Activated CD4-positive, alpha-beta T cell treated with anti-CD3 and anti-CD28 coated beads, Interleukin-2, amount 10 ng/mL, durations not matched to agents 7 days and 5 days (primary cell): ENCODE measurements around the gene MIEN1. TPM values are rescaled to one million over a fixed set of nuclear protein-coding genes. Genes with fewer than 3 reads are reported as not detected.
"Not testable (repeated sequence)": the region's sequence is repeated elsewhere in the genome, so short reads cannot be mapped to it uniquely, and the experiment has no call there.

Experiments used
- CTCF ChIA-PET: fragments of 350-600 bp; sonication (Branson Sonifier 250); formaldehyde crosslinking; loops from one replicate; lab custom pipeline; 2021; ENCODE audit warnings: antibody characterized with exemption; lab: Charles Lee
- POLR2A ChIA-PET: fragments of 350-600 bp; sonication (Branson Sonifier 250); formaldehyde crosslinking; loops from one replicate; lab custom pipeline; 2021; ENCODE audit warnings: antibody characterized with exemption; lab: Charles Lee
- DNase-seq: peaks from one replicate; pipeline ENCODE4 v3.0.0-alpha.2; 2020
- H3K27ac Mint-ChIP-seq: one replicate; pipeline ENCODE4 v1.8.0; 2021; ENCODE audit warnings: mild to moderate bottlenecking, moderate library complexity, mixed read lengths
- H3K27me3 Mint-ChIP-seq: one replicate; pipeline ENCODE4 v1.8.0; 2021; ENCODE audit warnings: mixed read lengths
- H3K36me3 Mint-ChIP-seq: one replicate; pipeline ENCODE4 v1.8.0; 2021; ENCODE audit warnings: low read depth, mixed read lengths
- H3K4me1 Mint-ChIP-seq: one replicate; pipeline ENCODE4 v1.8.0; 2021; ENCODE audit warnings: mixed read lengths
- H3K4me3 Mint-ChIP-seq: one replicate; pipeline ENCODE4 v1.8.0; 2021; ENCODE audit warnings: mild to moderate bottlenecking, moderate library complexity, mixed read lengths
- H3K9me3 Mint-ChIP-seq: one replicate; pipeline ENCODE4 v1.8.0; 2021; ENCODE audit warnings: mixed read lengths
- total RNA-seq, 2 experiments: library from RNA; stranded (reverse); gene quantifications; one replicate each; pipeline ENCODE4 v1.2.3, GENCODE V29; 2021

The MIEN1 gene
- total RNA-seq, 2 experiments from 2014 or later, result 49.7 to 50.2 TPM

DNA sequence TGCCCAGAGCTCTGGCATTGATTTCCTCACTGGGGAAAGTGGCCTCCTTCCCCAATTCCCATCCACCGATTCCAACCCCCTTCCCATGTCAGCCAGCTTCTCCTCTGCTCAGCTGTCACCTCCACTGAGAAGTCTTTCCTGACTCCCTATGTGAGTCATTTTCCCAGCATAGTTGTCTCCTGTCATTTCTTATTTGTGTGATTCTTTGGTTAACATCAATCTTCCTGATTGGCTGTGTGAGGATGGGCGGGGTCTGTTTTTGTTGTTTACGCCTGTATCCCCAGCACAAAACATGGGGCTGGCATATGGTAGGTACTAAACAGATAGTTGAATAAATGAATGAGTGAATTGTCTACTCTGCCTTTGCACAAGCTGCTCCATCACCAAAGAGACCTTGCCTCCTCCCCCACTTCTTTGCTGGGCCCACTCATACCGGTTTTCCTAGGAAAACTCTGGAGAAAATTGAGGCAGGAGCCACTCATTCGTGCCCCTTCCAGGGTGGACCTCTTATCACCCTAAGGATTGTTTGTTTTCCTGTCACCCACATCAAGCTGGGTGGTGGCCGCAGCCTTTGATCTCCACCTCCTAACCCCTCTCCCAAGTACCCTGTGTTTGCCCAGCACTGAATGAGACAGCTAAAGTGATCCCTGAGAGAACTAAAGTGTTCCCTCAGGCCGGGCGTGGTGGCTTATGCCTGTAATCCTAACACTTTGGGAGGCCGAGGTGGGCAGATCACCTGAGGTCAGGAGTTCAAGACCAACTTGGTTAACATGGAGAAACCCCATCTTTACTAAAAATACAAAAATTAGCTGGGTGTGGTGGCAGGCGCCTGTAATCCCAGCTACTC, 6.2 kb upstream of the MIEN1 start:
- peak overlapping the region; percentile 41 for H3K27ac Mint-ChIP-seq
- peaks cover 38% of the 10 kb centered on the region for H3K4me1 Mint-ChIP-seq
- H3K9me3 Mint-ChIP-seq, result no peaks in the 10 kb centered on the region
- DNase-seq, result no peak
- peaks cover 3% of the 10 kb centered on the region for H3K36me3 Mint-ChIP-seq
- H3K4me3 Mint-ChIP-seq, result no peak overlapping the region
- H3K27me3 Mint-ChIP-seq, result peaks cover 6% of the 10 kb centered on the region
- ChIA-PET CTCF (interaction anchor here (0.6 to 1.7 kb wide), 2 partner anchors 115 to 182 kb away, joined by 3 to 5 read pairs; no protein-coding TSS in a partner anchor), POLR2A (no interaction called here)

DNA sequence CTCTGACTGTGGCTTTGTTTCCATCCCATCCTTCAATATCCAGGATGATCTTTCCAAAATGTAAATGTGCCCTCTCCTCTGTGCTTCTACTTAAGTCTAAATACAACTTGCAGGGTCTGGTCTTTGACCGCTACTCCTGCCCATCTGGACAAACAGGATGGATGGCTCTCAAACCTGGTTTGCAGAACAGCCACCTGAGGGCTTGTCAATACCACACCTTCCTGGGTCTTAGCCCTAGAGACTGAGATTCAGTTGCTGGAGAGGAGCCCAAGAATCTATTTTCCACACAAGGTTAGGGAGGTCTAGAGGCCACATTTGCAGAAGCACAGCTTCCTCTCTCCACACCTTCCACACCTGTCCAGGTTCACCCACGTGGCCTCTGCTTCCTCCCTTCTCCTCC, 5.5 kb upstream of the MIEN1 start:
- Mint-ChIP-seq H3K4me1 (peaks cover 37% of the 10 kb centered on the region), H3K4me3 (no peak overlapping the region), H3K27ac (no peak overlapping the region), H3K27me3 (peaks cover 6% of the 10 kb centered on the region), H3K36me3 (peaks cover 3% of the 10 kb centered on the region), H3K9me3 (no peaks in the 10 kb centered on the region)
- CTCF ChIA-PET, result interaction anchor here (1.7 kb wide), 1 partner anchor 114 kb away, joined by 5 read pairs; no protein-coding TSS in a partner anchor
- POLR2A ChIA-PET, result no interaction called here
- DNase-seq, result no peak

DNA sequence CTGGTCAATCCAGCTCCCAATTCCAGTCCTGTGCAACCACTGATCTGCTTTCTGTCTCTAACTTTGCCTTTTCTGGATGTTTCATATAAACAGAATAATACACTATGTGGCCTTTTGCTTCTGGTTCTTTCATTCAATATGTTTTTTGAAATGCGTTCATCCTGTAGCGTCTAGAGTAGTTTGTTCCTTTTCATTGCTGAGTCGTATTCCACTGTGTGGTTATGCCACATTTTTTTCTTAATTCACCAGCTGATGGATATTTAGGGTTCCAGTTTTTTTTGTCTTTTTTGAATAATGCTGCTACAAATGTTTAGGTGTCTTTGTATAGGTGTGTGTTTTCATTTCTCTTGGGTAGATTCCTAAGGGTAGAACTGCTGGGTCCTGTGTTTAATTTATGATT, 2.3 kb upstream of the MIEN1 start:
- Mint-ChIP-seq H3K4me3 (no peak overlapping the region), H3K4me1 (peaks cover 27% of the 10 kb centered on the region), H3K27me3 (peaks cover 3% of the 10 kb centered on the region), H3K9me3 (no peaks in the 10 kb centered on the region), H3K27ac (no peak overlapping the region), H3K36me3 (peaks cover 12% of the 10 kb centered on the region)
- no peak for DNase-seq
- CTCF ChIA-PET, result interaction anchor here (0.8 to 1.4 kb wide), 3 partner anchors 78 to 131 kb away, joined by 3 to 4 read pairs (median 3); partner anchors contain the start of gene IKZF3
- POLR2A ChIA-PET, result no interaction called here

GRCh38 chr17:39729280-39729851, 966 bp downstream of the MIEN1 start:
- peak overlapping the region; percentile 91 for H3K4me3 Mint-ChIP-seq
- peaks cover 22% of the 10 kb centered on the region for H3K4me1 Mint-ChIP-seq
- no peaks in the 10 kb centered on the region for H3K9me3 Mint-ChIP-seq
- H3K36me3 Mint-ChIP-seq, result peaks cover 23% of the 10 kb centered on the region
- peak overlapping the region; percentile 95 for H3K27ac Mint-ChIP-seq
- no peaks in the 10 kb centered on the region for H3K27me3 Mint-ChIP-seq
- POLR2A ChIA-PET, result interaction anchor here (1.4 kb wide), 1 partner anchor 42 kb away, joined by 3 read pairs; the partner anchor contains the start of gene PGAP3
- DNase-seq, result no peak
- CTCF ChIA-PET, result interaction anchor here (0.6 to 3.9 kb wide), 35 partner anchors 9 to 251 kb away, joined by 3 to 24 read pairs (median 4); partner anchors contain the start of genes ERBB2, PGAP3 and PSMD3

DNA sequence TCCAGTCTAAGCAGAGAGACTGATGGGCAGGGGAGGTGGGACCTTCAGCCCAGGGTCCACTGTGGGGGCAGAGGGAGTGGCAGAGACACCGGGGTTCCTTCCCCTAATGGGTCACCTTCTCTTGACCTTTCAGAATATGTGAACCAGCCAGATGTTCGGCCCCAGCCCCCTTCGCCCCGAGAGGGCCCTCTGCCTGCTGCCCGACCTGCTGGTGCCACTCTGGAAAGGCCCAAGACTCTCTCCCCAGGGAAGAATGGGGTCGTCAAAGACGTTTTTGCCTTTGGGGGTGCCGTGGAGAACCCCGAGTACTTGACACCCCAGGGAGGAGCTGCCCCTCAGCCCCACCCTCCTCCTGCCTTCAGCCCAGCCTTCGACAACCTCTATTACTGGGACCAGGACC, 2.8 kb downstream of the MIEN1 start:
- Mint-ChIP-seq H3K36me3 (peaks cover 23% of the 10 kb centered on the region), H3K4me3 (no peak overlapping the region), H3K27ac (no peak overlapping the region), H3K9me3 (no peaks in the 10 kb centered on the region), H3K4me1 (peaks cover 22% of the 10 kb centered on the region), H3K27me3 (no peaks in the 10 kb centered on the region)
- DNase-seq, result no peak
- ChIA-PET POLR2A (no interaction called here), CTCF (interaction anchor here (1.0 to 3.3 kb wide), 2 partner anchors 48 to 61 kb away, joined by 3 to 17 read pairs; no protein-coding TSS in a partner anchor)

DNA sequence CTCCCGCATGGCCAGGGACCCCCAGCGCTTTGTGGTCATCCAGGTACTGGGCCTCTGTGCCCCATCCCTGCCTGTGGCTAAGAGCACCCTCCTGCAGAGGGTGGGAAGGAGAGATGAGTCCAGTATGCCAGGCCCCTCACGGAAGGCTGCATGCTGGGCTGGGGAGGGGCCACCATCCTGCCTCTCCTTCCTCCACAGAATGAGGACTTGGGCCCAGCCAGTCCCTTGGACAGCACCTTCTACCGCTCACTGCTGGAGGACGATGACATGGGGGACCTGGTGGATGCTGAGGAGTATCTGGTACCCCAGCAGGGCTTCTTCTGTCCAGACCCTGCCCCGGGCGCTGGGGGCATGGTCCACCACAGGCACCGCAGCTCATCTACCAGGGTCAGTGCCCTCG, 3.7 kb downstream of the MIEN1 start:
- ChIA-PET POLR2A (no interaction called here), CTCF (no interaction called here)
- peaks cover 23% of the 10 kb centered on the region for H3K36me3 Mint-ChIP-seq
- no peaks in the 10 kb centered on the region for H3K9me3 Mint-ChIP-seq
- no peak overlapping the region for H3K4me3 Mint-ChIP-seq
- no peak for DNase-seq
- peaks cover 22% of the 10 kb centered on the region for H3K4me1 Mint-ChIP-seq
- no peak overlapping the region for H3K27ac Mint-ChIP-seq
- H3K27me3 Mint-ChIP-seq, result no peaks in the 10 kb centered on the region

- H3K4me3 Mint-ChIP-seq, DNase-seq, H3K27ac Mint-ChIP-seq, POLR2A ChIA-PET, H3K27me3 Mint-ChIP-seq, H3K9me3 Mint-ChIP-seq: not testable (repeated sequence)
- Mint-ChIP-seq H3K36me3 (peaks cover 23% of the 10 kb centered on the region), H3K4me1 (peaks cover 18% of the 10 kb centered on the region)
- CTCF ChIA-PET, result interaction anchor here (1.3 kb wide), 1 partner anchor 32 kb away, joined by 3 read pairs; no protein-coding TSS in a partner anchor
Measured at GRCh38 chr17:39725923-39726322, 4.4 kb downstream of the MIEN1 start.

DNA sequence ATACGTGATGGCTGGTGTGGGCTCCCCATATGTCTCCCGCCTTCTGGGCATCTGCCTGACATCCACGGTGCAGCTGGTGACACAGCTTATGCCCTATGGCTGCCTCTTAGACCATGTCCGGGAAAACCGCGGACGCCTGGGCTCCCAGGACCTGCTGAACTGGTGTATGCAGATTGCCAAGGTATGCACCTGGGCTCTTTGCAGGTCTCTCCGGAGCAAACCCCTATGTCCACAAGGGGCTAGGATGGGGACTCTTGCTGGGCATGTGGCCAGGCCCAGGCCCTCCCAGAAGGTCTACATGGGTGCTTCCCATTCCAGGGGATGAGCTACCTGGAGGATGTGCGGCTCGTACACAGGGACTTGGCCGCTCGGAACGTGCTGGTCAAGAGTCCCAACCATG, 5.6 kb downstream of the MIEN1 start:
- CTCF ChIA-PET, result no interaction called here
- DNase-seq, result no peak
- no peak overlapping the region for H3K27ac Mint-ChIP-seq
- peaks cover 20% of the 10 kb centered on the region for H3K36me3 Mint-ChIP-seq
- peaks cover 15% of the 10 kb centered on the region for H3K4me1 Mint-ChIP-seq
- POLR2A ChIA-PET, result no interaction called here
- no peaks in the 10 kb centered on the region for H3K9me3 Mint-ChIP-seq
- no peaks in the 10 kb centered on the region for H3K27me3 Mint-ChIP-seq
- no peak overlapping the region for H3K4me3 Mint-ChIP-seq

GRCh38 chr17:39722965-39723848, 7.1 kb downstream of the MIEN1 start:
- DNase-seq, result no peak
- H3K4me1 Mint-ChIP-seq, result peaks cover 4% of the 10 kb centered on the region
- ChIA-PET CTCF (no interaction called here), POLR2A (no interaction called here)
- peaks cover 16% of the 10 kb centered on the region for H3K36me3 Mint-ChIP-seq
- H3K4me3 Mint-ChIP-seq, result no peak overlapping the region
- H3K27me3 Mint-ChIP-seq, result no peaks in the 10 kb centered on the region
- H3K9me3 Mint-ChIP-seq, result no peaks in the 10 kb centered on the region
- no peak overlapping the region for H3K27ac Mint-ChIP-seq

GRCh38 chr17:39722104-39722503, 8.2 kb downstream of the MIEN1 start:
- peaks cover 3% of the 10 kb centered on the region for H3K4me1 Mint-ChIP-seq
- peaks cover 7% of the 10 kb centered on the region for H3K36me3 Mint-ChIP-seq
- CTCF ChIA-PET, result interaction anchor here (4.1 kb wide), 1 partner anchor 8 kb away, joined by 18 read pairs; the partner anchor contains the start of gene MIEN1
- no peaks in the 10 kb centered on the region for H3K9me3 Mint-ChIP-seq
- no peak overlapping the region for H3K4me3 Mint-ChIP-seq
- no peak overlapping the region for H3K27ac Mint-ChIP-seq
- DNase-seq, result no peak
- POLR2A ChIA-PET, result no interaction called here
- H3K27me3 Mint-ChIP-seq, result no peaks in the 10 kb centered on the region

GRCh38 chr17:39719563-39720355, 10.6 kb downstream of the MIEN1 start:
- ChIA-PET CTCF (interaction anchor here (1.2 to 4.1 kb wide), 2 partner anchors 10 to 19 kb away, joined by 4 to 18 read pairs; partner anchors contain the start of gene MIEN1), POLR2A (no interaction called here)
- H3K36me3 Mint-ChIP-seq, result no peaks in the 10 kb centered on the region
- no peaks in the 10 kb centered on the region for H3K9me3 Mint-ChIP-seq
- no peaks in the 10 kb centered on the region for H3K27me3 Mint-ChIP-seq
- no peak overlapping the region for H3K4me3 Mint-ChIP-seq
- H3K4me1 Mint-ChIP-seq, result no peaks in the 10 kb centered on the region
- DNase-seq, result no peak
- H3K27ac Mint-ChIP-seq, result no peak overlapping the region

- no peak overlapping the region for H3K4me3 Mint-ChIP-seq
- H3K36me3 Mint-ChIP-seq, result no peaks in the 10 kb centered on the region
- no peaks in the 10 kb centered on the region for H3K27me3 Mint-ChIP-seq
- DNase-seq, result no peak
- H3K9me3 Mint-ChIP-seq, result no peaks in the 10 kb centered on the region
- ChIA-PET POLR2A (no interaction called here), CTCF (no interaction called here)
- H3K4me1 Mint-ChIP-seq, result no peaks in the 10 kb centered on the region
- H3K27ac Mint-ChIP-seq, result no peak overlapping the region
Measured at GRCh38 chr17:39717660-39718059, 12.7 kb downstream of the MIEN1 start.
